ENCODE measurements around the gene FIP1L1. TPM values are rescaled to one million over a fixed set of nuclear protein-coding genes. Genes with fewer than 3 reads are reported as not detected.

FIP1L1 gene
- total and polyA plus RNA-seq, 2 of the 13 experiments (the other 11 are each of a cell fraction or from before 2014, with no cell fraction given): 14.9 to 69.4 TPM

DNA sequence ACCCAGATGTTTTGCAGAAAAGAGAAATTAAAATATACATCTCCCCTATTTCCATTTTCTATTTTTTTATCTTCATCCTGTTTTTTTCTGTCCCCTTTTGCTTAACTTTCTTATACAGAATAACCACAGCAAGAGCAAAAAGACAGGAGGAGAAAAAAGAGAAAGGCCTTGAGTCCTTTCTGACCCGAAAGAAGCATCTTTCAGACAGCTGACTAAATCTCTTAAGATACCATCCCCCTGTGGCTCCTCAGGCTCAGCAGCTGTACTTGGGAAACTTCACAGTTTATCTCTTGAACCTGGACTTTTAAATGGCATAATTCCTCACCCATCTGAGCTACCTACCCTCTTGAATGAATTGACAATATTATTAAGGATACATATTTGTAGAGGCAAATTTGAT lies 100.2 kb downstream of the FIP1L1 start:
- no peaks in the 10 kb centered on the region for H3K9me3 ChIP-seq (ENCODE audit: low read length)
- no peaks in the 10 kb centered on the region for H3K36me3 ChIP-seq (replicated peaks in 1 of 2; ENCODE audit: control insufficient read depth in 1 of 2, insufficient read depth in 2 of 2, low read length in 2 of 2)
- H3K4me3 ChIP-seq (replicated peaks in 1 of 3; ENCODE audit: insufficient read depth in 1 of 3, low read depth in 2 of 3, low read length in 3 of 3): no peak overlapping the region
- no peak overlapping the region for H3K9ac ChIP-seq (ENCODE audit: insufficient read depth, low read depth, low read length)
- intact Hi-C loops (cut with micrococcal nuclease; ENCODE audit: unreplicated experiment) (no loop called here), in situ Hi-C loops (cut with HindIII; ENCODE audit: extremely low pct_ligation_motif_present, low pct_unique_long_range_greater_than_20kb) (loop anchor here (25.0 kb wide), 1 partner anchor 760 kb away; the partner anchor contains the start of gene PDGFRA)
- no TSS peak for BruUV-seq (replicated peaks)
- peaks cover 0 to 4% of the 10 kb centered on the region in 2 experiments; a peak in 1 of 5 replicates for H3K27me3 ChIP-seq (ENCODE audit: control insufficient read depth in 1 of 2, insufficient read depth in 2 of 2, low read length in 2 of 2)
- no peak overlapping the region for H3K4me2 ChIP-seq (ENCODE audit: low read depth, low read length)
- TF ChIP-seq, protein P1, sequence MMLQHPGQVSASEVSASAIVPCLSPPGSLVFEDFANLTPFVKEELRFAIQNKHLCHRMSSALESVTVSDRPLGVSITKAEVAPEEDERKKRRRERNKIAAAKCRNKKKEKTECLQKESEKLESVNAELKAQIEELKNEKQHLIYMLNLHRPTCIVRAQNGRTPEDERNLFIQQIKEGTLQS (CRISPR knock-in tag; IDR thresholded peaks at IDR 0.05): no peak
- no peak for TF ChIP-seq RAD21 (CRISPR knock-in tag; IDR thresholded peaks at IDR 0.05)
- no peak for TF ChIP-seq ZNF282 (IDR thresholded peaks at IDR 0.05; ENCODE audit: partially characterized antibody)
- no peak for TF ChIP-seq ZNF616 (CRISPR knock-in tag; IDR thresholded peaks at IDR 0.05; ENCODE audit: low read depth)
- no peak for TF ChIP-seq ZNF331 (CRISPR knock-in tag; IDR thresholded peaks at IDR 0.05)
- no peak for TF ChIP-seq RELA (CRISPR knock-in tag; IDR thresholded peaks at IDR 0.05)
- TF ChIP-seq ZNF570 (CRISPR knock-in tag; IDR thresholded peaks at IDR 0.05; ENCODE audit: borderline replicate concordance): no peak
- WGBS (ENCODE audit: low lambda C conversion rate): 77% methylated on average over 1 of the region's 1 CpG
- POLR2A ChIA-PET: no interaction called here
- no peaks in the 10 kb centered on the region for H4K20me1 ChIP-seq (ENCODE audit: insufficient read depth, low read length)
- H3K27ac ChIP-seq (ENCODE audit: extremely low read length, insufficient read depth, low read length): no peak overlapping the region
- CTCF ChIA-PET (ENCODE audit: low intra/inter-chr PET ratio, low total read pairs): no interaction called here
- H3K4me1 ChIP-seq (ENCODE audit: insufficient read depth, low read length): peaks cover 11% of the 10 kb centered on the region
- FAIRE-seq (no peak), ATAC-seq (no peak), DNase-seq (ENCODE audit: low spot score) (no peak)
- no peaks in the 10 kb centered on the region for H3K79me2 ChIP-seq (ENCODE audit: insufficient read depth, low read length)
- H2AFZ ChIP-seq (ENCODE audit: low read length): no peak overlapping the region

DNA sequence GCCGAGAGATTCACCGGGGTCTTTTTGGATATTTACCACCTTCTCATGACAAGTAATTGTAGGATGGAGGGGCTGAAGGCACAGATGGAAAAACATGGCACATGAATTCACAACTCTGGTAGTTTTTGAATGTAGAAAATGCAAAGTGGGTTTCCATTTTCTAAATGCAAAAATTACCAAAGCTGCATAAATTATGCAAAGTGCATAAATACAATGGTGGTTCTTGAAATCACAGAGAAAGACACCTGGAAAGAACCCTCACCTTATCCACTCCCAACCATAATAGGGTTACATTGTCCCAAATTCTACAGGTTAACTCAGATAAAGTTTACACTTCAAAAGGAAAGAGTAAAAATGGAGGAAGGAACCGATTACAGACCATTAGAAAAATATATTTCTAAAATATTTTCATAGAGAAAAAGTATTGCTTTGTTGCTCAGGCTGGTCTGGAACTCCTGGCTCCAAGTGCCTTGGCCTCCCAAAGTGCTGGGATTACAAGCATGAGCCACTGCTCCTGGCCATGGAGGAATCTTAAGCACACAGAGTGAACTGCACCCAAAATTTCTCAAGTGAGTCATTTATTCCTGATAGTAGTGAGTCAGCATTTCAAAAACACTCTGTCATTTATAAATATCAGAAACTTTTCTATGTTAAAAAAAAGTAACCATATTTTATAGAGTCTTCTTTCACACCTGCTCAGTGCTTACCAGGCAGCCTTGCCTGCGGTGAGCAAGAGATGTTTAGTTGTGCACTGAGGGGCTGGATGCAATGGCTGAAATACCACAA lies 101.4 kb downstream of the FIP1L1 start:
- Histone ChIP-seq H3K27me3 (ENCODE audit: control insufficient read depth in 1 of 2, insufficient read depth in 2 of 2, low read length in 2 of 2) (peaks cover 0 to 4% of the 10 kb centered on the region in 2 experiments; a peak in 1 of 5 replicates), H3K4me3 (replicated peaks in 1 of 3; ENCODE audit: insufficient read depth in 1 of 3, low read depth in 2 of 3, low read length in 3 of 3) (no peak overlapping the region), H4K20me1 (ENCODE audit: insufficient read depth, low read length) (no peaks in the 10 kb centered on the region), H3K4me1 (ENCODE audit: insufficient read depth, low read length) (peaks cover 11% of the 10 kb centered on the region), H3K4me2 (ENCODE audit: low read depth, low read length) (no peak overlapping the region), H3K9ac (ENCODE audit: insufficient read depth, low read depth, low read length) (no peak overlapping the region), H3K36me3 (replicated peaks in 1 of 2; ENCODE audit: control insufficient read depth in 1 of 2, insufficient read depth in 2 of 2, low read length in 2 of 2) (no peaks in the 10 kb centered on the region), H3K27ac (ENCODE audit: extremely low read length, insufficient read depth, low read length) (no peak overlapping the region), H3K79me2 (ENCODE audit: insufficient read depth, low read length) (no peaks in the 10 kb centered on the region), H3K9me3 (ENCODE audit: low read length) (no peaks in the 10 kb centered on the region), H2AFZ (ENCODE audit: low read length) (no peak overlapping the region)
- ChIA-PET CTCF (ENCODE audit: low intra/inter-chr PET ratio, low total read pairs) (no interaction called here), POLR2A (no interaction called here)
- in situ Hi-C loops (cut with HindIII; ENCODE audit: extremely low pct_ligation_motif_present, low pct_unique_long_range_greater_than_20kb): loop anchor here (25.0 kb wide), 1 partner anchor 758 kb away; the partner anchor contains the start of gene PDGFRA
- FAIRE-seq: no peak
- no peak for DNase-seq (ENCODE audit: low spot score)
- no TSS peak for BruUV-seq (replicated peaks)
- 73% methylated on average over 4 of the region's 4 CpGs for WGBS (ENCODE audit: low lambda C conversion rate)
- TF ChIP-seq RFX5 (IDR thresholded peaks at IDR 0.05; ENCODE audit: low read depth, low read length): no peak
- no peak for TF ChIP-seq ZMAT3 (CRISPR knock-in tag; conservative IDR thresholded peaks at IDR 0.05)
- TF ChIP-seq SRF (IDR thresholded peaks at IDR 0.05; ENCODE audit: low read depth, low read length): no peak
- TF ChIP-seq PAWR (CRISPR knock-in tag; IDR thresholded peaks at IDR 0.05; ENCODE audit: borderline replicate concordance): no peak
- no peak for TF ChIP-seq ZNF569 (CRISPR knock-in tag; IDR thresholded peaks at IDR 0.05; ENCODE audit: borderline replicate concordance)
- no peak for TF ChIP-seq CEBPB (IDR thresholded peaks at IDR 0.05; ENCODE audit: borderline replicate concordance, low read depth, low read length)
- no peak for TF ChIP-seq SAP130 (CRISPR knock-in tag; IDR thresholded peaks at IDR 0.05; ENCODE audit: low read depth)
- no peak for ATAC-seq
- intact Hi-C loops (cut with micrococcal nuclease; ENCODE audit: unreplicated experiment): no loop called here
